Testis (tissue), 3 donors: ENCODE measurements around the gene ZFYVE28. TPM values are rescaled to one million over a fixed set of nuclear protein-coding genes. Genes with fewer than 3 reads are reported as not detected.

ENCODE experiments used
- DNase-seq: peaks from one replicate; pipeline ENCODE4 v3.0.0-alpha.2; 2019
- H3K27ac ChIP-seq, 2 donors: fragments of 200-600 bp; sonication (generic); one replicate each; pipeline ENCODE4 v1.5.1; 2019
- H3K27me3 ChIP-seq: fragments of 200-600 bp; sonication (generic); one replicate; pipeline ENCODE4 v1.5.1; 2019
- H3K36me3 ChIP-seq: fragments of 200-600 bp; sonication (generic); one replicate; pipeline ENCODE4 v1.5.1; 2017; ENCODE audit warnings: low read depth; ENCODE audit errors: missing control alignments
- H3K4me1 ChIP-seq: fragments of 200-600 bp; sonication (generic); one replicate; pipeline ENCODE4 v1.5.1; 2019
- H3K4me3 ChIP-seq, 2 donors: fragments of 200-600 bp; sonication (generic); one replicate each; pipeline ENCODE4 v1.5.1; 2017 to 2019
- H3K9me3 ChIP-seq: fragments of 200-600 bp; sonication (generic); one replicate; pipeline ENCODE4 v1.5.1; 2017
- CTCF ChIP-seq, 3 experiments: fragments of 450-650 bp in 2 of 3; fragments of 200-600 bp in 1 of 3; sonication (generic) in 1 of 3; IDR thresholded peaks; one replicate each; pipeline ENCODE4 v1.5.1; 2016 to 2019; ENCODE audit warnings: antibody characterized with exemption in 3 of 3, mild to moderate bottlenecking in 2 of 3, moderate library complexity in 1 of 3
- POLR2A ChIP-seq: fragments of 450-650 bp; IDR thresholded peaks from one replicate; pipeline ENCODE4 v1.6.1; 2017; ENCODE audit warnings: antibody characterized with exemption, mild to moderate bottlenecking, moderate library complexity
- WGBS, 2 donors: methylation state at CpG; one replicate each; pipeline ENCODE4 v1.1.5; 2018; 5-methylcytosine and 5-hydroxymethylcytosine counted together
- intact Hi-C: fragments of 100-400 bp; cut with DNase I; formaldehyde crosslinking; loops from one replicate; pipeline ENCODE4 v1.15.1; 2023; ENCODE audit warnings: low total_unique reads
- polyA plus RNA-seq: library from polyadenylated mRNA; stranded (reverse); fragments of 350-450 nt; fragmentation: Illumina TruSeq; extraction: RNeasy Lipid Tissue Mini Kit (QIAGEN cat#74804); gene quantifications from one replicate; pipeline ENCODE4 v1.2.3, GENCODE V29; 2014; ENCODE audit warnings: low read depth, low replicate concordance; ENCODE audit not compliant: insufficient read depth
- total RNA-seq, 2 donors: library from RNA; depleted of rRNA; stranded (reverse); fragments of >200 nt; gene quantifications; one replicate each; pipeline ENCODE4 v1.2.3, GENCODE V29; 2016

ZFYVE28 gene
- total and polyA plus RNA-seq, 3 donors from 2014 or later, result 14.7 to 55.3 (median 40.5) TPM

GRCh38 chr4:2257361-2258081 is 160.9 kb downstream of the ZFYVE28 start:
- Histone ChIP-seq H3K36me3 (no peaks in the 10 kb centered on the region), H3K27me3 (no peaks in the 10 kb centered on the region), H3K4me3 (no peak overlapping the region), H3K27ac (peak overlapping the region; percentile 93 to 98), H3K9me3 (no peaks in the 10 kb centered on the region), H3K4me1 (peaks cover 66% of the 10 kb centered on the region)
- 44 to 76% methylated on average over 5 to 11 of the region's 14 CpGs for WGBS, 2 donors
- TF ChIP-seq CTCF (IDR thresholded peaks at IDR 0.05), result no peak
- no peak for TF ChIP-seq POLR2A
- intact Hi-C loops, result no loop called here
- peak; percentile 36 for DNase-seq

GRCh38 chr4:2256781-2257191 is 161.7 kb downstream of the ZFYVE28 start:
- Histone ChIP-seq H3K4me3 (no peak overlapping the region), H3K27me3 (no peaks in the 10 kb centered on the region), H3K9me3 (no peaks in the 10 kb centered on the region), H3K36me3 (no peaks in the 10 kb centered on the region), H3K27ac (peak overlapping the region; percentile 93 to 98), H3K4me1 (peaks cover 66% of the 10 kb centered on the region)
- TF ChIP-seq POLR2A (no peak), CTCF (IDR thresholded peaks at IDR 0.05) (no peak)
- peak; percentile 61 for DNase-seq
- intact Hi-C loops, result no loop called here
- 28 to 47% methylated on average over 2 to 12 of the region's 12 CpGs for WGBS, 2 donors

GRCh38 chr4:2256156-2256731 is 162.2 kb downstream of the ZFYVE28 start:
- Histone ChIP-seq H3K36me3 (no peaks in the 10 kb centered on the region), H3K9me3 (no peaks in the 10 kb centered on the region), H3K27ac (peak overlapping the region; percentile 93 to 98), H3K4me3 (no peak overlapping the region), H3K27me3 (no peaks in the 10 kb centered on the region), H3K4me1 (peaks cover 66% of the 10 kb centered on the region)
- intact Hi-C loops, result no loop called here
- no peak for TF ChIP-seq POLR2A
- no peak for TF ChIP-seq CTCF (IDR thresholded peaks at IDR 0.05)
- DNase-seq, result peak; percentile 72
- 0 to 59% methylated on average over 3 to 8 of the region's 8 CpGs for WGBS, 2 donors

- Histone ChIP-seq H3K9me3 (no peaks in the 10 kb centered on the region), H3K27ac (peak overlapping the region; percentile 93 to 98), H3K4me1 (peaks cover 62% of the 10 kb centered on the region), H3K4me3 (no peak overlapping the region), H3K36me3 (no peaks in the 10 kb centered on the region), H3K27me3 (no peaks in the 10 kb centered on the region)
- TF ChIP-seq CTCF (IDR thresholded peaks at IDR 0.05) (no peak), POLR2A (no peak)
- DNase-seq, result peak; percentile 88
- intact Hi-C loops, result no loop called here
- WGBS, 2 donors, result 39 to 54% methylated on average over 5 to 17 of the region's 18 CpGs
Measured at GRCh38 chr4:2255501-2256155, 162.8 kb downstream of the ZFYVE28 start.
